ENCODE results near the gene MYO16. TPM values are rescaled to one million over a fixed set of nuclear protein-coding genes. Genes with fewer than 3 reads are reported as not detected.

The MYO16 gene
- total RNA-seq, 1 experiment from 2014 or later, result 0.10 TPM

GRCh38 chr13:108923386-108924047 is 294.1 kb downstream of the MYO16 start:
- DNase-seq (ENCODE audit: extremely low read depth, low read depth), result no peak

- no peak for DNase-seq (ENCODE audit: extremely low read depth, low read depth)
Observed at GRCh38 chr13:108924134-108924533, 294.7 kb downstream of the MYO16 start.

GRCh38 chr13:108924541-108924940 is 295.1 kb downstream of the MYO16 start:
- DNase-seq (ENCODE audit: extremely low read depth, low read depth), result no peak

- no peak for DNase-seq (ENCODE audit: extremely low read depth, low read depth)
Observed at GRCh38 chr13:108925070-108925469, 295.7 kb downstream of the MYO16 start.

GRCh38 chr13:108926862-108927261 is 297.5 kb downstream of the MYO16 start:
- no peak for DNase-seq (ENCODE audit: extremely low read depth, low read depth)

- DNase-seq (ENCODE audit: extremely low read depth, low read depth), result no peak
Observed at GRCh38 chr13:108927615-108928014, 298.2 kb downstream of the MYO16 start.

GRCh38 chr13:108929532-108930206 is 300.3 kb downstream of the MYO16 start:
- no peak for DNase-seq (ENCODE audit: extremely low read depth, low read depth)

GRCh38 chr13:108932196-108932595 is 302.8 kb downstream of the MYO16 start:
- DNase-seq (ENCODE audit: extremely low read depth, low read depth), result no peak

- DNase-seq (ENCODE audit: extremely low read depth, low read depth), result no peak
Observed at GRCh38 chr13:108933061-108933460, 303.6 kb downstream of the MYO16 start.

GRCh38 chr13:108938155-108938554 is 308.7 kb downstream of the MYO16 start:
- DNase-seq (ENCODE audit: extremely low read depth, low read depth), result no peak

GRCh38 chr13:108940121-108940520 is 310.7 kb downstream of the MYO16 start:
- no peak for DNase-seq (ENCODE audit: extremely low read depth, low read depth)

GRCh38 chr13:108943842-108944241 is 314.4 kb downstream of the MYO16 start:
- DNase-seq (ENCODE audit: extremely low read depth, low read depth), result no peak

GRCh38 chr13:108944760-108945159 is 315.3 kb downstream of the MYO16 start:
- DNase-seq (ENCODE audit: extremely low read depth, low read depth), result peak; percentile 55

- DNase-seq (ENCODE audit: extremely low read depth, low read depth), result no peak
Observed at GRCh38 chr13:108947551-108948030, 318.2 kb downstream of the MYO16 start.

- no peak for DNase-seq (ENCODE audit: extremely low read depth, low read depth)
Observed at GRCh38 chr13:108948251-108948671, 318.9 kb downstream of the MYO16 start.

- no peak for DNase-seq (ENCODE audit: extremely low read depth, low read depth)
Observed at GRCh38 chr13:108950333-108951010, 321.1 kb downstream of the MYO16 start.

GRCh38 chr13:108955741-108956140 is 326.3 kb downstream of the MYO16 start:
- no peak for DNase-seq (ENCODE audit: extremely low read depth, low read depth)

GRCh38 chr13:108957369-108958012 is 328.1 kb downstream of the MYO16 start:
- peak; percentile 18 for DNase-seq (ENCODE audit: extremely low read depth, low read depth)

- DNase-seq (ENCODE audit: extremely low read depth, low read depth), result no peak
Observed at GRCh38 chr13:108958013-108958376, 328.6 kb downstream of the MYO16 start.

GRCh38 chr13:108959234-108959633 is 329.8 kb downstream of the MYO16 start:
- DNase-seq (ENCODE audit: extremely low read depth, low read depth), result no peak

GRCh38 chr13:108960006-108960405 is 330.6 kb downstream of the MYO16 start:
- no peak for DNase-seq (ENCODE audit: extremely low read depth, low read depth)

Measured in NCI-H460 (cell line).